NT2/D1 (cell line): ENCODE data around the gene SAA2.

Experiments
- YY1 ChIP-seq: IDR thresholded peaks from 2 replicates; pipeline ENCODE4 v1.6.1; 2011; ENCODE audit not compliant: insufficient read length, insufficient read depth
- ZNF274 ChIP-seq: IDR thresholded peaks from 2 replicates; pipeline ENCODE4 v1.6.1; 2011; ENCODE audit warnings: mild to moderate bottlenecking, low read depth, low read length

DNA sequence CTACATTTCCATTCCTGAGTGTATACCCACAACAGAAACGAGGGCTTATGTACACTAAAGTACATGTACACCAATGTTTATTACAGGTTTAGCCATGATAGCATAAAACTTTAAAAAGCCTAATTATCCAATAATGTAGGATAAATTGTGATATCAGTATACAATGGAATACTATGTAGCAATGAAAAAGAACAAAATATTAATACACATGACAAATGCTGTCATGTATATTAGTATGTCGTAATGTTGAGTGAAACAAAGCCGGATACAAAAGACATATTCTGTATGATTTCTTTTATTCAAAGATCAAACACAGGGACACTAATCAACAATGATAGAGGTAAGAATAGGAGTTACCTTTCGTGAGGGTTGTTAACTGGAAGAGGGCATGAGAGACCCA lies 14.6 kb downstream of the SAA2 start:
- TF ChIP-seq YY1 (no peak), ZNF274 (no peak)
